HFF-Myc (cell line): ENCODE results near the gene ABCF2.

ENCODE experiments used
- DNase-seq: peaks from one replicate; pipeline ENCODE4 v3.0.0-alpha.2; 2011; ENCODE audit warnings: low read depth; ENCODE audit errors: extremely low read depth
- H3K4me3 ChIP-seq: replicated peaks from 2 replicates; pipeline ENCODE4 v1.5.1; 2011; ENCODE audit warnings: low read depth, mild to moderate bottlenecking, control low read depth, low read length
- TF ChIP-seq, protein P1 (sequence below): IDR thresholded peaks from 2 replicates; pipeline ENCODE4 v1.5.1; 2012; ENCODE audit warnings: mild to moderate bottlenecking, low read depth, low read length, control low read depth; ENCODE audit errors: missing control alignments

ABCF2 gene

DNA sequence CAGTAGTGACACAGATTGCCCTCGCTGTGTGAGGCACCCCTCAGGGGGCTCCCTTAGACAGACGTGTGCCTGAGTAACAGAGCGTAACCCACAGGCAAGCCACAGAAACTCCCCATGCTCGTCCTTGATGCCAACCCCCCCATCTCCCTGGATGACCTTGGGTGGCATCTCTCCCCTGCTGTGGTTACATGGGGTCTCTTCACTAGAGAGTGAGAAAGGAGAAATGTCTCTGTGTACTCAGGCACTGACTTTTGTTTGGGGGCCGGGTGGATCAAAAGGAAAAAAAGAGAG lies 38.8 kb downstream of the ABCF2 start:
- no peak overlapping the region for H3K4me3 ChIP-seq
- TF ChIP-seq, protein P1, sequence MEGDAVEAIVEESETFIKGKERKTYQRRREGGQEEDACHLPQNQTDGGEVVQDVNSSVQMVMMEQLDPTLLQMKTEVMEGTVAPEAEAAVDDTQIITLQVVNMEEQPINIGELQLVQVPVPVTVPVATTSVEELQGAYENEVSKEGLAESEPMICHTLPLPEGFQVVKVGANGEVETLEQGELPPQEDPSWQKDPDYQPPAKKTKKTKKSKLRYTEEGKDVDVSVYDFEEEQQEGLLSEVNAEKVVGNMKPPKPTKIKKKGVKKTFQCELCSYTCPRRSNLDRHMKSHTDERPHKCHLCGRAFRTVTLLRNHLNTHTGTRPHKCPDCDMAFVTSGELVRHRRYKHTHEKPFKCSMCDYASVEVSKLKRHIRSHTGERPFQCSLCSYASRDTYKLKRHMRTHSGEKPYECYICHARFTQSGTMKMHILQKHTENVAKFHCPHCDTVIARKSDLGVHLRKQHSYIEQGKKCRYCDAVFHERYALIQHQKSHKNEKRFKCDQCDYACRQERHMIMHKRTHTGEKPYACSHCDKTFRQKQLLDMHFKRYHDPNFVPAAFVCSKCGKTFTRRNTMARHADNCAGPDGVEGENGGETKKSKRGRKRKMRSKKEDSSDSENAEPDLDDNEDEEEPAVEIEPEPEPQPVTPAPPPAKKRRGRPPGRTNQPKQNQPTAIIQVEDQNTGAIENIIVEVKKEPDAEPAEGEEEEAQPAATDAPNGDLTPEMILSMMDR: no peak
- DNase-seq: no peak

DNA sequence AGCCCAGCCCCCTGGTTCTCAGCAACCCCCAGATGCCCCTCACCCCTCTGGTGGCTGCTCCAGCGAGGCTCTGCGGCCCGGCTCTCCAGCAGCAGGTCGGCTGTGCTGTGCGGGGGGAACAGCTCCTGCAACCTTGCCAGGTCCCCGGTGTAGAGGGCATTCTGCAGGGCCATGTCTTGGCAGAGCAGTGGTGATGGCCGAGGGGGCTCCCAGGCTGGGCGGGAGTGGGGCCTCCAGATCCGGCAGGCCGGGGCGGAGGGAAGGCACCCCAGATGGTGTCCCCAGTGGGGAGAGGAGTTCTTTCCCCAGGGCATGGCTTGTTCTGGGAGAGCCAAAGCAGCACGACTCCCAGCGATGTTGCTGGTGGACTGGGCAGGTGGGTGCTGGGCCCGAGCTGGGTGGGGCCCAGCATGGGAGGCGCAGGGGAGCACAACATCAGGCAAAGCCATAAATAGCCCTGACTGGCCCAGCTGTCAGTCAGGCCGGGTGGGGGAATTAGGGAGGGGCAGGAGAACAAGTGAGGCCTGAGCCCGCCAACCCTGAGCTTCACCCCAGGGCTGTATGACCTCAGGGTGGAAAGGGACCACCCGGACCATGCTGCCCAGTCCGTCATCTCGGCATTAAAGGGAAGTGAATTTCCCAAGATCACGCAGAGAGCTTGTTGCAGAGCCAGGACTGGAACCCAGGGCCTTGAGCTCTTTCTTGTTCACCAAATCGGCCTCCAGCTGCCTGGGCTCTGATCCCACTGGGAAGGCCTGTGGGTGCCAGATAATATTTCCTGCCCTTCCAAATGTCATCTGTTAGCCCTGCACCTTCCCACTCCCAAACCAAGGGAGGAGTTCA lies 39.4 kb downstream of the ABCF2 start:
- DNase-seq: no peak
- TF ChIP-seq, protein P1: no peak
- no peak overlapping the region for H3K4me3 ChIP-seq

- no peak for DNase-seq
- H3K4me3 ChIP-seq: no peak within 1 kb of the TSS
- TF ChIP-seq, protein P1: no peak
Observed at GRCh38 chr7:151186640-151187408, 40.2 kb downstream of the ABCF2 start, which contains the start of gene ASB10. ASB10 (minus strand) TSS chr7:151187250; CDS start chr7:151187130, 120 bp downstream.

DNA sequence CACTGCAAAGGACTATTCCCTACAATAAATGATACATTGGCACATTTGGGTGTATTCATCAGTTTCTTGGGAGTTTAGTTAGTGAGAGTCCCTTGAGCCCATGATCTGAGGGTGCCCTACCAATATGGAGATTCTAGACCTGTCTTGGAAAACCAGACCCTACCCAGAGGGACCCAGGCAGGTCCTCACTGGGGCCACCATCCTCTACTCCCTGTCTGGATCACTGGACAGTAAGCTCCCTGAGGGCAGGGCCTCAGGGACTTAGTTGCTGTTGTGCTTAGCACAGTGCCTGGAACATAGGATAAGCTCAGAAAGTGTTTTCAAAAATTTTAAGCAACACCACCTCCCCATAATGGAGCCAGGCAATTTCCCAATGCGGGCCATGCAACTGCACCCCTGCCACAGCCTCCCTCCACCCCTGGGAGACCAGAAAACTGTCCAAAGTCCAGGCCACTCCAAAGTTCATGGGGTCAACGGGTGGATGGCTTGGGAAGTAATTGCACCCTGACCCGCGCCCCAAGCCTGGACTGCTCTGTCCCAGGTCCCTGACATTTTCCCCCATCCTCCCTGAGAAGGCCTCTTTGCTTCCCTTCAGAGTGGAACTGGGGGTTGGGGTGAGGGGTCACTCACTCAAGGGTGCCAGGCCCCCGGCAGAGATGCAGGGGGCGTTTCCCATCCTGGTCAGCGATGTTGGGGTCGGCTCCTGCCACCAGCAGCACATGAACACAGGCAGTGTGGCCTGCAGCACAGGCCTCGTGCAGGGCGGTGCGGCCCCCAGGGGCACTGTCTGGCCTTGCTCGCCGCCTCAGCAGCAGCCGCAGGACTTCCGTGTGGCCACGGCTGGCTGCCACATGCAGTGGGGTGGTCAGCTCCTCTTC lies 41.0 kb downstream of the ABCF2 start:
- no peak for DNase-seq
- TF ChIP-seq, protein P1: no peak
- H3K4me3 ChIP-seq: no peak overlapping the region

DNA sequence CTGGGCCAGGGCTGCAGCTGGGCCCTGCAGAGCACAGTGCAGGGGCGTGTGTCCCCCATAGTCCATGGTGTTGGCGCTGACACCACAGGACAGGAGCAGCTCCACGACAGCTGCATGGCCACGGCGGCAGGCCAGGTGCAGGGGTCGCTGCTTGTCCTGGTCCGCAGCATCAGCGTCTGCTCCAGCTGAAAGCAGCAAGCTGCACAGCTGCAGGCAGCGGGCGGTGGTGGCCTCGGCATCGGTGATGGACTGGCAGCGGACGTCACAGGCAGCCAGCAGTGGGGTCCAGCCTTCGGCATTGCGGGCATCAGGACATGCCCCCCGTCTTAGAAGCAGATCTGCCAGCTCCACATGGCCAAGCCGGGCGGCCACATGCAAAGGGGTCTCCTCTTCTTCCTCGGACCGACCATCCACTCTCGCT lies 46.0 kb downstream of the ABCF2 start:
- TF ChIP-seq, protein P1: no peak
- no peak overlapping the region for H3K4me3 ChIP-seq
- DNase-seq: no peak

- TF ChIP-seq, protein P1: no peak
- H3K4me3 ChIP-seq: no peak overlapping the region
- DNase-seq: no peak
Observed at GRCh38 chr7:151179946-151180345, 47.1 kb downstream of the ABCF2 start.
